Pancreas (tissue), 10 donors: ENCODE measurements around the gene SPX. TPM values are rescaled to one million over a fixed set of nuclear protein-coding genes. Genes with fewer than 3 reads are reported as not detected.

Experiments used
- ATAC-seq, 4 donors: fragments of 200-7000 bp; cut with Tn5 transposase; one replicate each; pipeline versions ENCODE4 v1.8.0 to v1.9.1; 2020; ENCODE audit warnings: mild to moderate bottlenecking in 4 of 4, moderate library complexity in 4 of 4
- DNase-seq, 6 donors: peaks; one replicate each; pipeline ENCODE4 v3.0.0-alpha.2; 2020
- FAIRE-seq: peaks from 2 replicates; lab custom pipeline; 2012; peaks lifted over from hg19 to GRCh38; lab: Jason Lieb, UNC
- H3K27ac ChIP-seq, 4 donors: fragments of 200-600 bp; sonication (generic); 1 replicate in 3 of 4; 2 replicates in 1 of 4; pipeline versions ENCODE4 v1.5.0 to v1.8.0; 2020
- H3K27me3 ChIP-seq, 4 donors: fragments of 200-600 bp; one replicate each; pipeline ENCODE4 v1.8.0; 2021
- H3K36me3 ChIP-seq, 3 donors: fragments of 200-600 bp; sonication (generic) in 1 of 3; one replicate each; pipeline versions ENCODE4 v1.5.0 to v1.8.0; 2020 to 2021
- H3K4me1 ChIP-seq, 3 donors: fragments of 200-600 bp; one replicate each; pipeline ENCODE4 v1.8.0; 2021
- H3K4me3 ChIP-seq, 4 donors: fragments of 200-600 bp; sonication (generic) in 2 of 4; one replicate each; pipeline versions ENCODE4 v1.5.0 to v1.8.0; 2020 to 2021
- H3K9me3 ChIP-seq, 4 donors: fragments of 200-600 bp; one replicate each; pipeline ENCODE4 v1.8.0; 2021
- WGBS, 2 donors: extraction: QIAGEN DNeasy Blood & Tissue Kit; methylation state at CpG; one replicate each; pipeline ENCODE4 v1.1.7; 2013; 5-methylcytosine and 5-hydroxymethylcytosine counted together
- intact Hi-C, 3 donors: fragments of 100-400 bp; cut with DNase I; formaldehyde crosslinking; loops; one replicate each; pipeline versions ENCODE4 v1.11.1 to v1.14.2; 2022
- polyA plus RNA-seq, 2 donors: library from polyadenylated mRNA; stranded (reverse); fragments of 200-250 nt; gene quantifications; one replicate each; pipeline ENCODE4 v1.2.3, GENCODE V29; 2013
- total RNA-seq, 6 donors: library from RNA; stranded (reverse); fragmentation: NEBNext Ultra II Directional in 4 of 6; extraction: Animal tissue kit (Norgen Biotek cat#: 25700) in 4 of 6; gene quantifications; one replicate each; pipeline versions ENCODE4 v1.2.1 to v1.2.4, GENCODE V29; 2021 to 2023
- TF ChIP-seq, protein P1 (sequence below), 4 donors: fragments of 200-600 bp; sonication (generic) in 3 of 4; IDR thresholded peaks; one replicate each; pipeline versions ENCODE4 v1.5.0 to v1.8.0; 2021; ENCODE audit warnings: antibody characterized with exemption in 4 of 4
- donor health status: healthy with polysubstance abuse.
- donor health status: DM: no; HTN: no; CAD: no; lungs with moderate emphysema.
- donor health status: DM: no; HTN: no; CAD: no.
- donor health status: control.
- donor health status: control.
- donor health status: Bipolar disorder and iron deficiency.
- donor health status: DM: yes; HTN: yes; CAD: no.
- donor health status: DM: no; HTN: no; CAD: no.
- donor health status: DM: no; HTN: no; CAD: no.
- donor health status: DM: yes; HTN: yes; CAD: no.

SPX gene
- total and polyA plus RNA-seq, 8 donors, result 11.7 to 31.0 (median 20.3) TPM

DNA sequence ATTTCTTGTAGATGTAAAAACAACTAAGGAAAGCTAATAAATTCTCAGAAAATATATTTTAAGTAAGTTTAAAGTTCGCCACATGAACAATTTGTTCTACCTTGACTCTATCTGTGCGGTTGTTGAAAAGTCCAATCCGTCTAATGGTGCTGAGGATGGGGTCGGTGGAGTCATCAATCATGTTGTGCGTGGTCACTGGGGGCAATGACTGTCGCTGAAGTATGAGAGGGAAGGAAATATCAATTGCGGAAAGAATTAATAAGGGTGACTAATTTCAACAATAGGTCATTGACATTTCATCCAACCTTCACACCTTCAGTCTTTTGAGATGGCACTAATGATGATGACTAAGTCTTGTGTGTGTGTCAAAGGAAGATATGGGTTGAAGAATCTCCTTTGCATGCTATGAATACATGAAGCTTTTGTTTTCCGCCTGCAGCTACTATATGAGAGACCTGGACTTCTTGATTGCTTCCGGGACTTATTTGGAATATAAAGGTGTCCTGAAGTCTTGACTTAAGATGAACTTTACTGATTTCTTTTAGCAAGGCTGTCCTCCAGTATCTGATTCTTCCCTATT, 32.1 kb downstream of the SPX start:
- Histone ChIP-seq H3K27ac (no peak overlapping the region), H3K36me3 (no peaks in the 10 kb centered on the region), H3K4me3 (no peak overlapping the region), H3K9me3 (no peaks in the 10 kb centered on the region), H3K4me1 (peaks cover 0 to 3% (median 0%) of the 10 kb centered on the region in 3 donors), H3K27me3 (no peaks in the 10 kb centered on the region)
- TF ChIP-seq, protein P1, sequence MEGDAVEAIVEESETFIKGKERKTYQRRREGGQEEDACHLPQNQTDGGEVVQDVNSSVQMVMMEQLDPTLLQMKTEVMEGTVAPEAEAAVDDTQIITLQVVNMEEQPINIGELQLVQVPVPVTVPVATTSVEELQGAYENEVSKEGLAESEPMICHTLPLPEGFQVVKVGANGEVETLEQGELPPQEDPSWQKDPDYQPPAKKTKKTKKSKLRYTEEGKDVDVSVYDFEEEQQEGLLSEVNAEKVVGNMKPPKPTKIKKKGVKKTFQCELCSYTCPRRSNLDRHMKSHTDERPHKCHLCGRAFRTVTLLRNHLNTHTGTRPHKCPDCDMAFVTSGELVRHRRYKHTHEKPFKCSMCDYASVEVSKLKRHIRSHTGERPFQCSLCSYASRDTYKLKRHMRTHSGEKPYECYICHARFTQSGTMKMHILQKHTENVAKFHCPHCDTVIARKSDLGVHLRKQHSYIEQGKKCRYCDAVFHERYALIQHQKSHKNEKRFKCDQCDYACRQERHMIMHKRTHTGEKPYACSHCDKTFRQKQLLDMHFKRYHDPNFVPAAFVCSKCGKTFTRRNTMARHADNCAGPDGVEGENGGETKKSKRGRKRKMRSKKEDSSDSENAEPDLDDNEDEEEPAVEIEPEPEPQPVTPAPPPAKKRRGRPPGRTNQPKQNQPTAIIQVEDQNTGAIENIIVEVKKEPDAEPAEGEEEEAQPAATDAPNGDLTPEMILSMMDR (IDR thresholded peaks at IDR 0.05), result no peak
- intact Hi-C loops, result no loop called here
- DNase-seq (no peak), ATAC-seq (no peak), FAIRE-seq (no peak)
- 80 to 83% methylated on average over 9 of the region's 9 CpGs for WGBS, 2 donors

DNA sequence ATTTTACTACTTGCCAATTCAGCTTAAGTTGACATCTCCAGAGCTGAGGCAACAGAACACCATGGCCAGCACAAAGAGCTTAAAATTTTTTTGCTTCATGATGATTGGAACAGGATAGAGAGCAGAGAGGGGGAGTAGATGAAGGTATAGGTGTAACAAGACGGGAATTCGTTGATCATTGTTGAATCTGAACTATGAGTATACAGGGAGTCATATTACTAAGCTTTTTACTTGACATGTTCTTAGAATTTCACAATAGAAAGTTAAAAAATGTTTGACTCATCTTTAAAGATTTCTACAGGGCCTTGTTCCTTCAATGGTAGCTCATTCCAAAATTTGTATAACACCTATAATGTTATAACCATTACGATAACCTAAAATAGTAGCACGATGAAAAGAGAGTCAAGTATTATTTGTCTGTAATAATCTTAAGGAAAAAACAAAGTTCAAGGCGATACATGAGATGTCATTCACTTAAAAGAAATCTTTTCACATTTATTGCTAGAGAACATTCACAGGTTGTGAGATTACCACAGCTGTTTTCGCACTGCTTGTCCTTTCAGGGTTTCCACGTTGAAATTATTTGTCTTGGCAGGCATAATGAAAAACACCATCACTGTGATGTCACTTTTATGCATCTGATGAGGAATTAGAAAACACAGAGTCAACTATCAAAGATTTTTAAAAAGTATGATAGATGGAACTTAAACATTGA, 33.9 kb downstream of the SPX start:
- intact Hi-C loops, result no loop called here
- TF ChIP-seq, protein P1 (IDR thresholded peaks at IDR 0.05), result no peak
- Histone ChIP-seq H3K4me3 (no peak overlapping the region), H3K27me3 (no peaks in the 10 kb centered on the region), H3K36me3 (no peaks in the 10 kb centered on the region), H3K27ac (peak overlapping the region in 3 of 4 donors; percentile 10 to 64 (median 58)), H3K9me3 (no peaks in the 10 kb centered on the region), H3K4me1 (peaks cover 0 to 7% (median 0%) of the 10 kb centered on the region in 3 donors)
- peak; percentile 80 to 95 (median 90) for ATAC-seq
- no peak for FAIRE-seq
- 30 to 35% methylated on average over 7 of the region's 7 CpGs for WGBS, 2 donors
- DNase-seq, result peak in 3 of 6 donors; percentile 32 to 52 (median 50)

DNA sequence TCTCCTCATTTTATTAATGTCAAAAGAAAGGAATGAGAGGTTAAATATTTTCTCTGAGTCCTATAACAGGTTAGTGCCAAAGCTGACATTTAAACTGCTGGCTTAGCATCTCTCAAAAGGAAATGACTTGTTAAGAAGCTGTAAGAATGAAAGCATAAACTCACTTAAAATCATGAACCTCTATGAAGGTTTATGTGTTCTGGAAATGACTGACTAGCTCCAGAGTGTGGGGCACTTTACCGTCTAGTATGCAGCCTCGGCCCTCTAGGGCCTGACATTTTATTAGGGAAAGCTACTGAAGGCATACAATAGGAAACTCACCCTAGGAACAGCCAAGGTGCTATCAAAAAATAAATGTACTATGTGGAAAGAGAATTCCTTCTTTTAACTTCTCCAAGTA, 35.1 kb downstream of the SPX start:
- FAIRE-seq (no peak), ATAC-seq (peak; percentile 22 to 54 (median 39)), DNase-seq (no peak)
- no peaks in the 10 kb centered on the region for H3K9me3 ChIP-seq
- TF ChIP-seq, protein P1 (IDR thresholded peaks at IDR 0.05), result no peak
- H3K27ac ChIP-seq, result peak overlapping the region in 1 of 4 donors; percentile 20
- H3K4me1 ChIP-seq, result peaks cover 0 to 7% (median 0%) of the 10 kb centered on the region in 3 donors
- 16 to 17% methylated on average over 2 of the region's 2 CpGs for WGBS, 2 donors
- no peaks in the 10 kb centered on the region for H3K36me3 ChIP-seq
- intact Hi-C loops, result no loop called here
- no peak overlapping the region for H3K4me3 ChIP-seq
- H3K27me3 ChIP-seq, result no peaks in the 10 kb centered on the region

DNA sequence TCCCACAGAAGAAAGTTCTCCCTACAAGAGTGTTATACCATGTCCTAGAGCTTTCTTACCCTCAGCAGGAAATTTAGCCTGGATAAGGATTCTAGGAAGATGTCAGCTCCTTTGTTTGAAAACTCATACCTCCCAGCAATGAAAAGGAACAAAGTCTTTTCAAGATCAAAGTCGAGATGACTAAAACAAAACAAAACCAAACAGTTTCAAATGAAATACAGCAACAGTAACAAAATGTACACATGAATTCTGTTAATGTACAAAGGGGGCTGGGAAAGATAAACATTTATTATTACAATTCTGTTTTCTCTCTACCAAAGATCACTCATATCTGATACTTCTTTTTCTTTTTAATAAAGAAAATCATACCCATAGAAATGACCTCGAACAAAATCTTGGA, 36.8 kb downstream of the SPX start:
- Histone ChIP-seq H3K36me3 (no peaks in the 10 kb centered on the region), H3K4me3 (no peak overlapping the region), H3K27ac (no peak overlapping the region), H3K27me3 (no peaks in the 10 kb centered on the region), H3K9me3 (no peaks in the 10 kb centered on the region), H3K4me1 (peaks cover 0 to 7% (median 0%) of the 10 kb centered on the region in 3 donors)
- FAIRE-seq, result no peak
- DNase-seq, result no peak
- WGBS, 2 donors, result 34 to 46% methylated on average over 2 of the region's 2 CpGs
- TF ChIP-seq, protein P1 (IDR thresholded peaks at IDR 0.05), result no peak
- intact Hi-C loops, result no loop called here
- no peak for ATAC-seq
